GM19035 (cell line): ENCODE measurements around the gene KCNMA1.

Experiments used
- ATAC-seq: cut with Tn5 transposase; IDR thresholded peaks from one replicate; pipeline ENCODE4 v1.9.1; 2021; ENCODE audit not compliant: unreplicated experiment

Gene KCNMA1

DNA sequence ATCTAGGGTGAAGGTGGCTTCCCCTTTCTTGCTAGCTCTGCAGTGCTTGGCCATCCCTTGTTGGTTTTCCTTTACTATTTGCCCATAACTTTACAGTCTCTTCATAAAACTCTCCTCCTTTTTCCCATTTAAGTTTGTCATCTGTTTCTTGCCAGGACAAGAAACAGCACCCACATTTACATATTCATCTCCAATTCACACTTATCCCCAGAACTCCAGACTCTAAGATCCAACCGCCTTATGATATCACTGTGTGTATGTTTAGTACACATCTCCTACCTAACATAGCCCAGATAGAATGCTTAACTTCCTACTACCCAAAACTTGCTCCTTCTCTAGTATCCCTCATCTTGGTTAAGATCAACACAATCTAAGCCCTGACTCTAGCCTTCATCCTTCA, 622.2 kb downstream of the KCNMA1 start:
- no peak for ATAC-seq

GRCh38 chr10:77012812-77013500, 624.7 kb downstream of the KCNMA1 start:
- ATAC-seq = no peak

DNA sequence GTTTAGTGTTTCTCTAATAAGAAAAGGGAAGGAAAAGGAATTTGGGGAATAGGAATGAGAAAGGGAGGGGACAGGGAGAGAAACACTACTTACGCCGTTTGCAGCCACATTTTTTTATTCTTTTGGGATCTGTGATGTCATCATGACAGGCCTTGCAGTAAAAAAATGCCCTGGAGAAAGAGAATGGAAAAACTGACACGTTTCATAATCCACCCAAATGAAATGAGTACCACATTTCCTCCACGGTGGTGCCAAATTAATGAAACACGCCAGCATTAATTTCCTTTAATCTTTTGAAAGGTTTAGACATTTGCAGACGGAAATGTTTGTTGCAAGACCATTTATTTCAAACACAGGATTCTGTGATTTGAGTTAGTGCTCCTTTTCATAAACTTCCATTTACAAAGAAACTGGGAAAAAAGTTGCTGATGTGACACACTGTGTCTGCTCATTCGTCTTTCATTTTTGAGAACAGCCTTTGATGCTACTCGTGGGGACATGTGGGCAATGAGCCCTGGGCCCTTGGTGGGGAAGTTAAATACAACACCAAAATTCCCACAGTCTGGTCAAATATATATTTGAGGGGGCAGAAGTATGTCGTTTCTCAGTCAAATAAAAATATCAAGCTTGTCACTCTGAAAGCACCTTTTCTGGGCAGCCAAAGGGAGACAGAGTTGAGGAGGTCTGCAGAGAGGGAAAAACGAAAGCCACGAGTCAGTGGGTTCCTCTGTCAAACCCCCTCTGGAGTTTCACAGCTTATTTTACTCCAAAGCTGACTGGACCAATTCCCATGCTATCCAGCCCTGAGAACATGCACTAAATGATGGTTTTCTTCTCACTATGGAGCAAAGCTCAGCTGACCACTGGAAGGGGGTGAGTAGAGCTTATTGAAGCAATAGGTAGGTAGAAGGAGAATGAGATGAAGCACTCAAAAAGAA, 625.5 kb downstream of the KCNMA1 start:
- ATAC-seq = no peak

DNA sequence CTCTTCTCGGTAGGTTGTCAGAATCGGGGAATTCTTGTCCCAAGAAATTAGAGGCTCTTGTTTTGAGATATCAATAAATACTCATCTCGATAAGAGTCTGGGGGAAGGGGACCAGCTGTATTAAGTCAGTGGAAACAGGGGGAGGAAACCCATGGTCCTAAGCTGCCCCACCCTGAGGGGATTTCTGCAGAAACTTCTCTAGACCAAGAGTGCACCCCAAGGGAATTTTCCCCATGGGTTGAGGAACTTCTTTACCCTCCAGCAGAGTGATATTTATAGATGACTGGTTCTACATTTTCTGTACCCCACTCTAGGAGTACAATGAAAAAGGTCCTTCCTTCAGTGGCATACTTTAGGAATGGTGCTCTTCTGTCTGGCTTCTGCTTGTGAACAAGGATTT, 627.2 kb downstream of the KCNMA1 start:
- no peak for ATAC-seq

- ATAC-seq = peak; percentile 90
These were observed 629.8 kb downstream of the KCNMA1 start for GRCh38 chr10:77007834-77008233.

DNA sequence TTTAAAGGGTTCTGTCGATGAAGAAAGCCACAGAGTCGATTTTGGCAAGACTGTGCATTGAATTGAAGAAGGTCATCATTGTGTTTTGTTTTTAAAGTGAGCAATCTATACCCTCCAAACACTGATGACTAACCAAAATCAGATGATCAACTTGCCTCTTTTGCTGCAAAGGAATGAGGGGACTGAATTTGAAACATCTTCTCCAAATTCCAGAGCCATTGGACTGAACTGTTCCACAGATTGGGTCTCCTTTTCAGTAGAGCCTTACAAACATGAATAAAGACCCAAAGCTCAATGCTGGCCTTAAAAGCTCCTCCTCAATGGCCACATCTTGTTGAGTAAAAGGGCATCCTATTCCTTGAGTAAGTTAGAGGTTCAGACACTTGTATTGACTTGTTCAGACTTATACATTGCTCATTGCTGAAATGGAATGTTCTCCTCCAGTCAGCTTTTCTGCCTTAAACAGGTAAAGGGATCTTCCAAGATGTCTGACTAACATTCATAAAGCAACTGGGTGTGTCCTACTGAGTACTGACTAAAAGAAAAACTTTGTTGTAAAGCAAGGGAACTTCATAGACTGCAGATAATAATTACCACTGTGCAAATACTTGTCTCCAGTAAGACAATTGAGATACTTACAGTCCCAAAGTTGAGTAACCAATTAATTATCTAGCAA, 630.6 kb downstream of the KCNMA1 start:
- ATAC-seq = no peak

- ATAC-seq = no peak
These were observed 631.7 kb downstream of the KCNMA1 start for GRCh38 chr10:77005871-77006270.

- ATAC-seq = no peak
These were observed 632.6 kb downstream of the KCNMA1 start for GRCh38 chr10:77004917-77005564.

- no peak for ATAC-seq
These were observed 634.7 kb downstream of the KCNMA1 start for GRCh38 chr10:77002872-77003271.

- no peak for ATAC-seq
These were observed 636.4 kb downstream of the KCNMA1 start for GRCh38 chr10:77001206-77001605.

DNA sequence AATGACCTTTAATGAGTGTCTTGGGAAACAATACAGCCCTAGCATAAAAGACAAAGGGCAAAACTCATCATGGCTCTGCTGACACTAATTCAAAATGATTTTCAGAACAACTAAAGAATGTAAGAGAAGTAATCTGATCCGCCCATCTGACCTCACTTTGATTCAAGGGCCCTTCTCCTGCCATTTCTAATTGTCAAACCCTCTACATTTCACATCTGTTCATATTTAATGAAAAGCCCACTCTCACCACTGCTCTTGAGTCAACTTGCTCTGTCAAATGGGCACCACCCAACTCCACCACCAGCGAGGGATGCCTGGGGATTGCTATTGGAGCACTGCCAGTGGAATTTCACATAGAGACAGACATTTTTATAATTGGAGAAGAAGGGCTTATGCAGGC, 639.2 kb downstream of the KCNMA1 start:
- no peak for ATAC-seq

GRCh38 chr10:76997631-76998030, 640.0 kb downstream of the KCNMA1 start:
- ATAC-seq = no peak

DNA sequence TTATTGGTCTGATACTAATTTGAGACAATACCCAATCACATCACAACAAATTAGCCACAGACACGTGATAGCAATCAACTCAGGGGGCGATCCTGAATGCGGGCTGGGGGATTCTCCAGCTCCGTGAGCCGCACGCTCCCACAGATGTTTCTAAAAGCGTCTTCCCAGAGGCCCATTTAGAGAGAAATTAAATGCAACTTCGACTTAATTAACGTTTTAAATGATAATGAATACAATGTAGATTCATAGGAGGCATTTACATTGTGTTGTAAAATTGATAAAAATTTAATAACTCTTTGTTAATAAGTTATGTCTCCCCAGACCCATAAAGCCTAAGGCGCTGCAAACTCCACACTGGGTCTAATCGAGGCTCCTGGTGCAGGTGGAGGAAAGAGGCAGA, 642.6 kb downstream of the KCNMA1 start:
- ATAC-seq = no peak

- no peak for ATAC-seq
These were observed 644.4 kb downstream of the KCNMA1 start for GRCh38 chr10:76993213-76993612.

- no peak for ATAC-seq
These were observed 645.1 kb downstream of the KCNMA1 start for GRCh38 chr10:76992467-76992866.

- no peak for ATAC-seq
These were observed 646.0 kb downstream of the KCNMA1 start for GRCh38 chr10:76991621-76992020.

- no peak for ATAC-seq
These were observed 647.0 kb downstream of the KCNMA1 start for GRCh38 chr10:76990561-76990960.

- ATAC-seq = peak; percentile 90
These were observed 652.8 kb downstream of the KCNMA1 start for GRCh38 chr10:76984559-76985443.

DNA sequence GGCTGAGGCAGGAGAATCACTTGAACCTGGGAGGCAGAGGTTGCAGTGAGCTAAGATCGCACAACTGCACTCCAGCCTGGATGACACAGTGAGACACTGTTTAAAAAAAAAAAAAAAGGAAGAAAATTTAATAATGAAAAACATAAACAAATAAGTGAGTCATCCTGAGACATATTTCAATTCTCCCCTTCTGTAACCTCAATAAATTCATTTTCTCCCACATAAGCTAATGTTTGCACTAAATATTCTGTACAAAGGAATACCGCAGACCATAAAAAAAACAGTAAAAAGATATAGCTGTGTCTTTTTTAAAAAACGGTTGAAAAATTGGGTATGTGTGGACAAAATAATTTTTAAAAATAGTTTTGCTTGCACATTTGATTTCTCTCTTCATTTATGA, 654.0 kb downstream of the KCNMA1 start:
- no peak for ATAC-seq

GRCh38 chr10:76982671-76983070, 654.9 kb downstream of the KCNMA1 start:
- ATAC-seq = no peak
